ENCODE measurements around the gene UBALD2.

DNA sequence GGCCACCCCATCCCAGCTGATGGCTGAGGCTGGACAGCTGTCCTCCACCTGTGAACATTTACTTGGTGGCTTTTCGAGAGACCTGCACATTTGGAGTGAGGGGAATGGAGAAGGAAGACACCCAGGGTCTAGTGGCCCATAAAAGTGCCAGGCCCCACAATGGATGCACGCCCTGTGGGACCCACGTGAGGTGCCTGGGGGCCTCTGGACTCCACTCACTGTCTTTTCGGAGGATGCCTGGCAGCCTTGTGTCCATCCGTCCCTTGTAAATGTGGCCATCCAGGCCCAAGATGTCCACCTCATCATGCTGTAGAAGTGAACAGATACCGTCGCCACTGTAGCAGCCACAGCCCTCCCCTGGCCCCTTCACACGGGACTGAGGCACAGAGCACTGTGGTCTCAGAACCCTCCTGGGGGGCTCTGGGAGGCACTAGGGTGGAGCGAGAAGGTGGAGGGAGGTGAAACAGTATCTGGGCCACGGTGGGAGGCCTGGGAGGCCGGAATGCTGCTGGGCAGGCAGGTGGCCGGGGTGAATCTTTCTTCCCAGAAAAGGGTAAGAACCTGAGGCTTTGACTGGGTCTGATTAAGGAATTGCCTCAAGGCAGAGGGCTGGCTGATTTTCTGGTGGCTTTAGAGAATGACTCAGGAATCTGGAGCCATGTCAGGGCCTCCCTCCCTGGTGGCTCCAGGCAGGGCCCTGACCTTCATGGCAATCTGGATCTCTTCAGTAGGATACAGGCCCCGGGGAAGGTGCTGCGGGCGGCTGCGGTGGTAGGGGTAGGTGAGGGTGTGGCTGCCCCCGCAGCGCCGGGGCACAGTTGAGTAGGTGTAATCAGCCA lies 11.5 kb downstream of the UBALD2 start:
- TF ChIP-seq EZH2phosphoT487 (IDR thresholded peaks at IDR 0.05; ENCODE audit: borderline replicate concordance, low read depth, low read length), result no peak
- TF ChIP-seq, protein P1, sequence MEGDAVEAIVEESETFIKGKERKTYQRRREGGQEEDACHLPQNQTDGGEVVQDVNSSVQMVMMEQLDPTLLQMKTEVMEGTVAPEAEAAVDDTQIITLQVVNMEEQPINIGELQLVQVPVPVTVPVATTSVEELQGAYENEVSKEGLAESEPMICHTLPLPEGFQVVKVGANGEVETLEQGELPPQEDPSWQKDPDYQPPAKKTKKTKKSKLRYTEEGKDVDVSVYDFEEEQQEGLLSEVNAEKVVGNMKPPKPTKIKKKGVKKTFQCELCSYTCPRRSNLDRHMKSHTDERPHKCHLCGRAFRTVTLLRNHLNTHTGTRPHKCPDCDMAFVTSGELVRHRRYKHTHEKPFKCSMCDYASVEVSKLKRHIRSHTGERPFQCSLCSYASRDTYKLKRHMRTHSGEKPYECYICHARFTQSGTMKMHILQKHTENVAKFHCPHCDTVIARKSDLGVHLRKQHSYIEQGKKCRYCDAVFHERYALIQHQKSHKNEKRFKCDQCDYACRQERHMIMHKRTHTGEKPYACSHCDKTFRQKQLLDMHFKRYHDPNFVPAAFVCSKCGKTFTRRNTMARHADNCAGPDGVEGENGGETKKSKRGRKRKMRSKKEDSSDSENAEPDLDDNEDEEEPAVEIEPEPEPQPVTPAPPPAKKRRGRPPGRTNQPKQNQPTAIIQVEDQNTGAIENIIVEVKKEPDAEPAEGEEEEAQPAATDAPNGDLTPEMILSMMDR (conservative IDR thresholded peaks at IDR 0.05; ENCODE audit: low read length), result no peak
